HPDE6-E6E7 (cell line): ENCODE results near the gene HPSE2.
"Not testable (repeated sequence)": the region's sequence is repeated elsewhere in the genome, so short reads cannot be mapped to it uniquely, and the experiment has no call there.

Experiments used
- DNase-seq: peaks from one replicate; pipeline ENCODE4 v3.0.0; 2011; ENCODE audit warnings: missing footprints; ENCODE audit errors: extremely low spot score

The HPSE2 gene

GRCh38 chr10:99161165-99161564 is 74.5 kb downstream of the HPSE2 start:
- no peak for DNase-seq

- DNase-seq: no peak
Measured at GRCh38 chr10:99143651-99144050, 92.0 kb downstream of the HPSE2 start.

- no peak for DNase-seq
Measured at GRCh38 chr10:99143011-99143410, 92.6 kb downstream of the HPSE2 start.

- not testable (repeated sequence) for DNase-seq
Measured at GRCh38 chr10:99132897-99133296, 102.8 kb downstream of the HPSE2 start.

- DNase-seq: no peak
Measured at GRCh38 chr10:99125879-99126278, 109.8 kb downstream of the HPSE2 start.

- DNase-seq: no peak
Measured at GRCh38 chr10:99124376-99124775, 111.3 kb downstream of the HPSE2 start.

GRCh38 chr10:99123851-99124250 is 111.8 kb downstream of the HPSE2 start:
- no peak for DNase-seq

- no peak for DNase-seq
Measured at GRCh38 chr10:99123336-99123735, 112.3 kb downstream of the HPSE2 start.

- DNase-seq: no peak
Measured at GRCh38 chr10:99119258-99119748, 116.3 kb downstream of the HPSE2 start.

GRCh38 chr10:99115703-99116102 is 119.9 kb downstream of the HPSE2 start:
- DNase-seq: no peak

GRCh38 chr10:99085358-99085757 is 150.3 kb downstream of the HPSE2 start:
- no peak for DNase-seq

GRCh38 chr10:99084161-99084560 is 151.5 kb downstream of the HPSE2 start:
- no peak for DNase-seq

- no peak for DNase-seq
Measured at GRCh38 chr10:99080275-99080945, 155.2 kb downstream of the HPSE2 start.

GRCh38 chr10:99062591-99062990 is 173.1 kb downstream of the HPSE2 start:
- DNase-seq: no peak

GRCh38 chr10:99058762-99059161 is 176.9 kb downstream of the HPSE2 start:
- DNase-seq: no peak

GRCh38 chr10:99057936-99058690 is 177.5 kb downstream of the HPSE2 start:
- no peak for DNase-seq

- no peak for DNase-seq
Measured at GRCh38 chr10:99045671-99046070, 190.0 kb downstream of the HPSE2 start.

GRCh38 chr10:99042051-99042771 is 193.4 kb downstream of the HPSE2 start:
- DNase-seq: no peak

GRCh38 chr10:99041468-99041867 is 194.2 kb downstream of the HPSE2 start:
- no peak for DNase-seq

GRCh38 chr10:99013885-99014284 is 221.8 kb downstream of the HPSE2 start:
- DNase-seq: no peak

- DNase-seq: no peak
Measured at GRCh38 chr10:99010286-99010685, 225.4 kb downstream of the HPSE2 start.

GRCh38 chr10:99008054-99008453 is 227.6 kb downstream of the HPSE2 start:
- no peak for DNase-seq

- no peak for DNase-seq
Measured at GRCh38 chr10:99007457-99007856, 228.2 kb downstream of the HPSE2 start.
